PC-9 (cell line): Measurements from ENCODE around the gene GNAI1.

Source experiments
- CTCF ChIP-seq: fragments of 200-600 bp; sonication (generic); conservative IDR thresholded peaks from 2 replicates; pipeline ENCODE4 v1.6.1; 2017; ENCODE audit warnings: mixed run types, antibody characterized with exemption, mild to moderate bottlenecking, moderate library complexity
- EZH2 ChIP-seq: fragments of 200-600 bp; sonication (generic); IDR thresholded peaks from 2 replicates; pipeline ENCODE4 v1.8.0; 2017; ENCODE audit warnings: antibody characterized with exemption, low read depth

- TF ChIP-seq CTCF: no peak
- no peak for TF ChIP-seq EZH2
These were observed 1.1 kb upstream of the GNAI1 start for GRCh38 chr7:80133361-80134114.
